ENCODE measurements around the gene TRIM50. TPM values are rescaled to one million over a fixed set of nuclear protein-coding genes. Genes with fewer than 3 reads are reported as not detected.
A peak's percentile ranks its signal among the peaks of the same experiment; 100 is the strongest.
"Not testable (repeated sequence)": the region's sequence is repeated elsewhere in the genome, so short reads cannot be mapped to it uniquely, and the experiment has no call there.

TRIM50 gene
- total and polyA plus RNA-seq, 3 experiments from 2014 or later: not detected

DNA sequence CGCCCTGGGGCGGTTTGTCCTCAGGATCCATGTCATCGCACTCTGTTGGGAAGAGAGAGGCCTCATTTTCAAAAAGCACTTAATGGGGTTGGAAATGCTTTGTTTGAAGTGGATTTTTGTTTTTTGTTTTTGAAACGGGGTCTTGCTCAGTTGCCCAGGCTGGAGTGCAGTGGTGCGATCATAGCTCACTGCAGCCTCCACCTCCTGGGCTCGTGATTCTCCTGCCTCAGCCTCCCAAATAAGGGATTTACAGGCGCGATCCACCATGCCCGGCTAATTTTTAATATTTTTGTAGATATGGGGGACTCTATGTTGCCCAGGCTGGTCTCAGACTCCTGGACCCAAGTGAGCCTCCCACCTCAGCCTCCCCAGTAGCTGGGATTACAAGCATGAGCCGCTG, 814 bp upstream of the TRIM50 start:
- H3K27me3 ChIP-seq (ENCODE audit: insufficient read depth, low read length, poor library complexity, severe bottlenecking): no peaks in the 10 kb centered on the region
- peaks cover 0 to 3% of the 10 kb centered on the region in 2 donors for H3K27me3 Mint-ChIP-seq
- H3K4me1 Mint-ChIP-seq: peaks cover 6 to 11% (median 6%) of the 10 kb centered on the region in 3 donors
- no peak overlapping the region for H3K4me3 Mint-ChIP-seq
- peaks cover 4% of the 10 kb centered on the region for H3K4me1 ChIP-seq (ENCODE audit: insufficient read depth, low read length)
- ChIA-PET POLR2A (no interaction called here), CTCF (no interaction called here)
- no peaks in the 10 kb centered on the region for H3K9me3 ChIP-seq (ENCODE audit: low read length)
- DNase-seq: no peak
- H3K36me3 ChIP-seq (ENCODE audit: insufficient read depth, low read length): no peaks in the 10 kb centered on the region
- no peak overlapping the region for H3K4me3 ChIP-seq (ENCODE audit: low read length)
- H3K9me3 Mint-ChIP-seq: no peaks in the 10 kb centered on the region
- no peaks in the 10 kb centered on the region for H3K36me3 Mint-ChIP-seq
- H3K27ac ChIP-seq (ENCODE audit: low read depth, low read length): no peak overlapping the region
- H3K27ac Mint-ChIP-seq: no peak overlapping the region

DNA sequence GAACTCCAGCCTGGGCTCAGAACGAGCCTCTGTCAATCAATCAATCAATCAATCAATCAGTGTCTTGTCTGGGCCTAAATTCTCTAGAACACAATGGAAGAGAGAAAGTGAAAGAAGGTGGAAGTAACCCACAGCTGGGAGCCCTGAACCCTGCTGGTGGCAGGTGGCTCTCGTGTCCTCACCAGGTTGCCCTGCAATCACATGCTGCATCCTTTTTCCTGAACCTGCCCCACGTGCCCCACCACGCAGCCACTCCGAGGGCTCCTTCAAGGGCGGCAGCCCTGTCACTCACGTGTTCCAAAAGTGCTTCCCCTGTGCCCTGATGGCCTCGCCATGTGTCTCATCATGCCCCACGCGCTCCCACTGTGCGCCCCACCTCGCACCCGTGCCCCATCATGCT, 433 bp downstream of the TRIM50 start:
- H3K4me3 Mint-ChIP-seq, H3K27me3 Mint-ChIP-seq: not testable (repeated sequence)

DNA sequence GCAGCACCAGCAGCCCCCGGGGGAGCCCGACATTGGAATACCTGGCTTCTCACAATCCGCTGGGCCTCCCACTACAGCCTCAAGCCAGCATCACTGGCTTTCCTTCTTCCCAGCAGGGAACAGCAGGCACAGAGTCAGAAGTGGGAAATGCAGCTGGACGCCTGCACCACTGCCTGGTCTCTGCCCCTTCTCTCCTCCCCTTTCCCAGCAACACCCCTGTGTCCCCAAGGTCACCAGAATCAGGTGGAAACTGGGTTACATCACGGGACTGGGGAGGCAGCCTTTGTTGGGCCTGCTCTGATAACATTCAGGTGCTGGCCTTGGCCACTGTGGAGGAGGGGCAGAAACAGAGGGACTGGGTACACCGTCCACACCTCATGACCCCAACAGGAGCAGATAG, 2.5 kb downstream of the TRIM50 start:
- H3K27ac Mint-ChIP-seq: peak overlapping the region in 1 of 8 donors; percentile 90

More for the DNA sequence above, 433 bp downstream of the TRIM50 start:
- H3K27me3 ChIP-seq (ENCODE audit: insufficient read depth, low read length, poor library complexity, severe bottlenecking); H3K27ac Mint-ChIP-seq; H3K9me3 ChIP-seq (ENCODE audit: low read length); H3K36me3 Mint-ChIP-seq; H3K4me1 ChIP-seq (ENCODE audit: insufficient read depth, low read length); H3K36me3 ChIP-seq (ENCODE audit: insufficient read depth, low read length); POLR2A ChIA-PET; DNase-seq; H3K9me3 Mint-ChIP-seq; H3K4me3 ChIP-seq (ENCODE audit: low read length); H3K27ac ChIP-seq (ENCODE audit: low read depth, low read length): not testable (repeated sequence)
- H3K4me1 Mint-ChIP-seq: peaks cover 7 to 14% (median 9%) of the 10 kb centered on the region in 3 donors
- CTCF ChIA-PET: interaction anchor here (1.4 kb wide), 1 partner anchor 125 kb away, joined by 4 read pairs; no protein-coding TSS in a partner anchor

DNA sequence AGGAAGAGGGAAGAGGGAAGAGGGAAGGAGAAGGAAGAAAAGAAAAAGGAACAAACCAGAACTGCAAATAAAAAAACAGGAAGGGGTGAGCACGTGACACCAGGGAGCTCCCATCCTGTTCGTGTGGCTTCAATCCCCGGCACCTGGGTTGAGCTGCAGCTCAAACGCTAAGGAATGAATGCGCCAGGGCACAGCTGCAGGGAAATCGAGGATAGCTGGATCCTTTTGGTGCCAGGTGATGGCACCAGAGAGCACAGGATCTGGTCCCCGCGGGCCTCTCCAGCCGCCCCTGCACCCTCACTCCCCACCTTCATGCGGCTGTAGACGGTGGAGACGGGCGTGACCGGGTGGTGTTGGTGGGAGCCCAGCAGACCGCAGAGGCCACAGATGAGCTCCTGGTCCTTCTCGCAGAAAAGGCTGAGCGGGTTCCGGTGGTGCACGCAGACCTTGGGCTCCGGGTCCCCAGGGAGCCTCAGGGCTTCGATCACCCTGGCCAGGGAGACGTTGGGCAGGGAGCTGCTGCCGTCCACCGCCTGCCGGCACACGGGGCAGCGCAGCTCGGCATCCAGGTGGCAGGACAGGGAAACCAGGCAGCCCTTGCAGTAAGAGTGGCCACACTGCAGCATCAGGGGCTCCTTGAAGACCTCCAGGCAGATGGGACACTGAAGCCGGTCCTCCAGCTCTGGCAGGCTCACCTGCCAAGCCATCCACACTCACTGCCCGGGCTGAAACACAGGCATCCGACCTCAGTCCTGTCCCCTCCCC, 3.6 kb downstream of the TRIM50 start:
- H3K36me3 ChIP-seq (ENCODE audit: insufficient read depth, low read length); H3K27me3 ChIP-seq (ENCODE audit: insufficient read depth, low read length, poor library complexity, severe bottlenecking); H3K27ac ChIP-seq (ENCODE audit: low read depth, low read length); POLR2A ChIA-PET; H3K9me3 Mint-ChIP-seq; H3K9me3 ChIP-seq (ENCODE audit: low read length); H3K36me3 Mint-ChIP-seq; H3K4me1 ChIP-seq (ENCODE audit: insufficient read depth, low read length); H3K27me3 Mint-ChIP-seq: not testable (repeated sequence)
- DNase-seq: peak; percentile 10 to 61 (median 31)
- peak overlapping the region; percentile 45 for H3K4me3 ChIP-seq (ENCODE audit: low read length)
- CTCF ChIA-PET: interaction anchor here (0.8 to 1.3 kb wide), 7 partner anchors 9 to 410 kb away, joined by 3 to 8 read pairs (median 6); no protein-coding TSS in a partner anchor
- Mint-ChIP-seq H3K4me3 (peak overlapping the region in 6 of 7 donors; percentile 58 to 87 (median 68)), H3K27ac (peak overlapping the region in 4 of 8 donors; percentile 23 to 75 (median 48)), H3K4me1 (peaks cover 7 to 14% (median 9%) of the 10 kb centered on the region in 3 donors)

More for the DNA sequence above, 2.5 kb downstream of the TRIM50 start:
- H3K4me3 ChIP-seq (ENCODE audit: low read length); H3K27ac ChIP-seq (ENCODE audit: low read depth, low read length); H3K27me3 Mint-ChIP-seq; DNase-seq; H3K4me3 Mint-ChIP-seq; H3K27me3 ChIP-seq (ENCODE audit: insufficient read depth, low read length, poor library complexity, severe bottlenecking); H3K4me1 ChIP-seq (ENCODE audit: insufficient read depth, low read length); H3K9me3 ChIP-seq (ENCODE audit: low read length); CTCF ChIA-PET; H3K36me3 ChIP-seq (ENCODE audit: insufficient read depth, low read length); H3K9me3 Mint-ChIP-seq; POLR2A ChIA-PET; H3K36me3 Mint-ChIP-seq: not testable (repeated sequence)
- peaks cover 7 to 14% (median 9%) of the 10 kb centered on the region in 3 donors for H3K4me1 Mint-ChIP-seq

DNA sequence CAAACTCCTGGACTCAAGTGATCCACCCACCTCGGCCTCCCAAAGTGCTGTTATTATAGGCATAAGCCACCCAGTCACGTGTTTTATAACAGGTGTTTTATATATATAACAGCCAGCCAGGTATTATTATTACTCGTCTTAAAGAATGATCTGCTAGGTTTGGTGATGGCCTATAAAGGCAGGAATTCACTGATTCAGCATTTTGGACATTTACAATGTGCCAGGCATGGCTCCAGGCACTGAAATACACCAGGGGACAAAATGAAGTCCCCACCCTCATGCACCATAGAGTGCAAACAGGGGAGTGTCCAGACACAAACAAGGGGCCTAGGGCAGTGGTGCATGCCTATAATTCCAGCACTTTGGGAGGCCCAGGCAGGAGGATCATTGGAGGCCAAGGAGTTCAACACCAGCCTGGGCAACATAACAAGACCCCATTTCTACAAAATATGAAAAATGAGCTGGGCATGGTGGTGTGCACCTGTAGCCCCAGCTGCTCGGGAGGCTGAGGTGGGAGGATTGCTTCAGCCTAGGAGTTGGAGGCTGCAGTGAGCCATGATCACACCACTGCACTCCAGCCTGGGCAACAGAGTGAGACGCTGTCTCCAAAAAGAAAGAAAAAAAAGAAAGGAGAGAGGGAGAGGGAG, 4.3 kb downstream of the TRIM50 start:
- not testable (repeated sequence) for H3K9me3 Mint-ChIP-seq
- H3K4me3 ChIP-seq (ENCODE audit: low read length): peak overlapping the region; percentile 45

DNA sequence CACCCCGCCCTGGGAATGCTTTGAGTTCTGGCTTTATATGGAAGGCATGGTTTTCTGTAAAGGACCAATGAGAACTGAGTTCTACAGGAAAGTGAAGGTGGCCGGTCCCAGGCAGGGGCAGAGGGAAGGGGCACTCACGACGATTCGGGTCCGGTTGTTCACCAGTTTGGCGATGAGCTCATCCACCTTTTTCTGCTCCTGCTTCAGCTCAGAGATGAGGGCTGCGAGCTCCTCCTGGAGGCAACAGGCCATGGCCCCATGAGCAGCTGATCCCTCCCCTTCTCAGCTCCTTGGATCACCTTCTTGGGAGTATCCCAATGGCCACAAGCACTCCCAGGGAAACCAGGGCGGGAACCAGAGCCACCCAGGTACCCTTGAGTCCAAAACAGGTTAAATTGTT, 7.9 kb downstream of the TRIM50 start:
- H3K36me3 ChIP-seq (ENCODE audit: insufficient read depth, low read length); H3K36me3 Mint-ChIP-seq; H3K27me3 ChIP-seq (ENCODE audit: insufficient read depth, low read length, poor library complexity, severe bottlenecking); POLR2A ChIA-PET; H3K9me3 Mint-ChIP-seq; H3K27me3 Mint-ChIP-seq; H3K4me3 ChIP-seq (ENCODE audit: low read length); H3K4me3 Mint-ChIP-seq; H3K27ac Mint-ChIP-seq; H3K9me3 ChIP-seq (ENCODE audit: low read length); DNase-seq; CTCF ChIA-PET; H3K27ac ChIP-seq (ENCODE audit: low read depth, low read length); H3K4me1 ChIP-seq (ENCODE audit: insufficient read depth, low read length): not testable (repeated sequence)
- H3K4me1 Mint-ChIP-seq: peaks cover 7 to 14% (median 9%) of the 10 kb centered on the region in 3 donors

More for the DNA sequence above, 4.3 kb downstream of the TRIM50 start:
- CTCF ChIA-PET: interaction anchor here (1.0 to 1.3 kb wide), 6 partner anchors 10 to 411 kb away, joined by 4 to 8 read pairs (median 6); no protein-coding TSS in a partner anchor
- DNase-seq; POLR2A ChIA-PET; H3K27ac ChIP-seq (ENCODE audit: low read depth, low read length); H3K36me3 Mint-ChIP-seq; H3K4me1 ChIP-seq (ENCODE audit: insufficient read depth, low read length); H3K27me3 ChIP-seq (ENCODE audit: insufficient read depth, low read length, poor library complexity, severe bottlenecking); H3K27me3 Mint-ChIP-seq; H3K36me3 ChIP-seq (ENCODE audit: insufficient read depth, low read length); H3K9me3 ChIP-seq (ENCODE audit: low read length): not testable (repeated sequence)
- peak overlapping the region in 6 of 7 donors; percentile 58 to 87 (median 68) for H3K4me3 Mint-ChIP-seq
- peak overlapping the region in 4 of 8 donors; percentile 17 to 38 (median 28) for H3K27ac Mint-ChIP-seq
- H3K4me1 Mint-ChIP-seq: peaks cover 7 to 14% (median 9%) of the 10 kb centered on the region in 3 donors

DNA sequence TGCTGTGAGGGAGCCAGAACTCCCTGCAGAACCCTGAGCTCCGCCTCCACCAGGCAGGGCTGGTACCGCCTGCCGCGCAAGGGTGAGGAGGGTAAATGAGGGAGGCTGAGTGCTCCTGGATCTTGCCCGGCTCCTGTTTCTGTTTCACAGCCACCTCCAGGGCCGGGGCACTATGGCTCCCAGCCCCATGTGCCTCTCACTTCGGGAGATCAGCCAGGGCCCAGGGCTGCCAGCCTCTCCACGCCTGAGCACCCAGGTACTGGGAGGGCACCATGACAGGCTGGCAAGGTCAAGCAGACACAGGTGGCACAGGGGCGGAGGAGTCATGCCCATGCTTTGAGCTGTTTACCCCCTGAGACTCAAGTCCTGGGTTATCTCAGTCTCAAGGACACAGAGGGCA, 8.3 kb downstream of the TRIM50 start:
- H3K36me3 Mint-ChIP-seq; H3K27me3 ChIP-seq (ENCODE audit: insufficient read depth, low read length, poor library complexity, severe bottlenecking); H3K4me3 ChIP-seq (ENCODE audit: low read length); CTCF ChIA-PET; H3K4me1 ChIP-seq (ENCODE audit: insufficient read depth, low read length); H3K4me3 Mint-ChIP-seq; H3K27me3 Mint-ChIP-seq; DNase-seq; POLR2A ChIA-PET; H3K36me3 ChIP-seq (ENCODE audit: insufficient read depth, low read length); H3K27ac Mint-ChIP-seq; H3K9me3 Mint-ChIP-seq; H3K9me3 ChIP-seq (ENCODE audit: low read length); H3K27ac ChIP-seq (ENCODE audit: low read depth, low read length): not testable (repeated sequence)
- H3K4me1 Mint-ChIP-seq: peaks cover 7 to 11% (median 9%) of the 10 kb centered on the region in 3 donors

DNA sequence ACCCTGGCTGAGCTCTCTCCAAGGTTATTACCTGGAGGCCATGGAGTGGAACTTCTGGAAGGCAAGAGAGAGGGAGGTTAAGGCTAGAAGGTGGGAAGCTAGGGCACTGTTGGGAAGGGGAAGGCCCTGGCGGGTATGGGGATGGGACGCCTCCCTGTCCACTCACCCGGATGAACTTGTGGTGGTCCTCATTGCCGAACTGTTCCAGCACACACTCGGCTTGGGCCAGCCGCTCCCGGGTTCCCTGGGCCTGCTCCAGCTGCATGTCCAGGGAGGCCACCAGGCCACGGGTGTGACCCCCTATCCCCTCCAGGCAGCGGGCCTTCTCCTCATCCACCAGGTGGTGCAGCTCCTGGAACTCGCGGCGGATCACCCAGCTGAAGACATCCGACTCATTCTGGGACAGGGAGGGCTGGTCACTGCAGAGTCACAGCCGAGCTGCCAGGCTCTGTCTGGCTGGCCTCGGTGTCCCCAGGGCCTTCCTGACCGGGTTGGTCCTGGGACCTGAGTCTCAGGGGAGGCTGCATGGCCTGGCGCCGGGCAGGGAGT, 9.2 kb downstream of the TRIM50 start:
- H3K27me3 ChIP-seq (ENCODE audit: insufficient read depth, low read length, poor library complexity, severe bottlenecking); H3K4me3 Mint-ChIP-seq; POLR2A ChIA-PET; H3K36me3 Mint-ChIP-seq; H3K9me3 ChIP-seq (ENCODE audit: low read length); H3K27ac Mint-ChIP-seq; CTCF ChIA-PET; H3K4me3 ChIP-seq (ENCODE audit: low read length); H3K9me3 Mint-ChIP-seq; DNase-seq; H3K4me1 Mint-ChIP-seq; H3K27me3 Mint-ChIP-seq; H3K27ac ChIP-seq (ENCODE audit: low read depth, low read length); H3K36me3 ChIP-seq (ENCODE audit: insufficient read depth, low read length); H3K4me1 ChIP-seq (ENCODE audit: insufficient read depth, low read length): not testable (repeated sequence)

Data from CD8-positive, alpha-beta memory T cell (primary cell).